ENCODE measurements around the gene IL12RB1.

The IL12RB1 gene

DNA sequence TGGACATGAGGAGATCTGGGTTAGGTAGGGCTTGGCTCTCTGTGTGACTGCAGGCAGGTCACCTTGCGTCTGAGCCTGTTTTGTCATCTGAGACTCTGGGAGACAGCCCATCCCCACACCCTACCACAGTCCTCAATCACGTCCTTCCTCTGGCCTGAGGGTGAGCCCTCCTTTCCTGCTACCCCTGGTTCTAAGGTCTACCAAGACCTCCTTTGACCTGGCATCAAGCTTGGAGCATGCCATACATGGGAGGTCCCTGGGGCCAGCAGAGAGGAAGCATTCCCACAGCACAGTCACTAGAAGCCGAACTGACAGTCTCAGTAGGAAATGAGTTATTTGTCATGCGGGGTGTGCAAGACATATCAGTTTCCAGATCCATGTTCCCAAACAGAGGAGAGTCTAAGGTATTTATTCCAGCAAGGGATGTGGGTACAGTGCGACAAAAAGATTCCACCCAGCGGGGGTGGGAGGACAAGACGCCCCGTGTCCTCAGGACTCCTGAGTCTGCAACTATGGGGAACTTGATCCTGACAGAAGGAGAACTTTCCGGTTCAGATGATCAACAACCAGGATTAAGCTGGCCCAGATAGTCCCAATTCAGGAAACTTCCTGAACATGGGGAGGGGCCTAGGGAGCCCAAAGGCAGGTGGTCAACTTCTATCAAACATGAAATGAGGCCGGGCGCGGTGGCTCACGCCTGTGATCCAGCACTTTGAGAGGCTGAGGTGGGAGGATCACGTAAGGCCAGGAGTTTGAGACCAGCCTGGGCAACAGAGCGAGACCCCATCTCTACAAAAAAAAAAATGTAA lies 69.3 kb downstream of the IL12RB1 start:
- TF ChIP-seq, protein P1, sequence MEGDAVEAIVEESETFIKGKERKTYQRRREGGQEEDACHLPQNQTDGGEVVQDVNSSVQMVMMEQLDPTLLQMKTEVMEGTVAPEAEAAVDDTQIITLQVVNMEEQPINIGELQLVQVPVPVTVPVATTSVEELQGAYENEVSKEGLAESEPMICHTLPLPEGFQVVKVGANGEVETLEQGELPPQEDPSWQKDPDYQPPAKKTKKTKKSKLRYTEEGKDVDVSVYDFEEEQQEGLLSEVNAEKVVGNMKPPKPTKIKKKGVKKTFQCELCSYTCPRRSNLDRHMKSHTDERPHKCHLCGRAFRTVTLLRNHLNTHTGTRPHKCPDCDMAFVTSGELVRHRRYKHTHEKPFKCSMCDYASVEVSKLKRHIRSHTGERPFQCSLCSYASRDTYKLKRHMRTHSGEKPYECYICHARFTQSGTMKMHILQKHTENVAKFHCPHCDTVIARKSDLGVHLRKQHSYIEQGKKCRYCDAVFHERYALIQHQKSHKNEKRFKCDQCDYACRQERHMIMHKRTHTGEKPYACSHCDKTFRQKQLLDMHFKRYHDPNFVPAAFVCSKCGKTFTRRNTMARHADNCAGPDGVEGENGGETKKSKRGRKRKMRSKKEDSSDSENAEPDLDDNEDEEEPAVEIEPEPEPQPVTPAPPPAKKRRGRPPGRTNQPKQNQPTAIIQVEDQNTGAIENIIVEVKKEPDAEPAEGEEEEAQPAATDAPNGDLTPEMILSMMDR (IDR thresholded peaks at IDR 0.05; ENCODE audit: control extremely low read depth, extremely low read depth, low read depth, missing control alignments): no peak
- ChIA-PET POLR2A (no interaction called here), CTCF (interaction anchor here (1.1 to 13.4 kb wide), 3 partner anchors 9 to 41 kb away, joined by 3 to 135 read pairs (median 3); partner anchors contain the start of gene ARRDC2)
- peak; percentile 5 for DNase-seq (ENCODE audit: extremely low spot score)

DNA sequence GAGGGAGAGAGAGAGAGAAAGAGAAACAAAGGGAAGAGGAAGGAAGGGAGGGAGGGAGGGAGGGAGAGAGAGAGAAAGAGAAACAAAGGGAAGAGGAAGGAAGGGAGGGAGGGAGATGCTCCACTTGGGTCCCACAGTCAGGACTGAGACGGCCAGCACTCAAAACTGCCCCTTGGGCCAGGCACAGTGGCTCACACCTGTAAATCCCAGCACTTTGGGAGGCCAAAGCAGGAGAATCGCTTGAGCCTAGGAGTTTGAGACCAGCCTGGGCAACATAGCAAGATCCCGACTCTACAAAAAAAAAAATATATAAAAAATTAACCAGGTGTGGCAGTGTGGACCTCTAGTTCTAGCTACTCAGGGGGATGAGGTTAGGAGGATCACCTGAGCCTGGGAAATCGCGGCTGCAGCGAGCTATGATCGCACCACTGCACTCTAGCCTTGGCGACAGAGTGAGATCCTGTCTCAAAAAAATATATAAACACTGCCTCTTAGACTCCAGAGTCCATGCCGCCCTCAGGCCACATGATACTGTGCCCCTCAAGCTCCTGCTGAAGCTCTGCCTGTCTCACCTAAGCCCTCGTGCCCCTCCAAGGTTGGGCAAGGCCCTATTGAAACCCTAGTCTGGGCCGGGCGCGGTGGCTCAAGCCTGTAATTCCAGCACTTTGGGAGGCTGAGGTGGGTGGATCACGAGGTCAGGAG lies 70.4 kb downstream of the IL12RB1 start:
- DNase-seq (ENCODE audit: extremely low spot score): no peak
- ChIA-PET POLR2A (interaction anchor here (0.5 kb wide), 1 partner anchor 22 kb away, joined by 3 read pairs; no protein-coding TSS in a partner anchor), CTCF (interaction anchor here (1.1 to 13.4 kb wide), 3 partner anchors 13 to 84 kb away, joined by 3 to 135 read pairs (median 3); partner anchors contain the start of gene CCDC124)
- TF ChIP-seq, protein P1 (IDR thresholded peaks at IDR 0.05; ENCODE audit: control extremely low read depth, extremely low read depth, low read depth, missing control alignments): no peak

DNA sequence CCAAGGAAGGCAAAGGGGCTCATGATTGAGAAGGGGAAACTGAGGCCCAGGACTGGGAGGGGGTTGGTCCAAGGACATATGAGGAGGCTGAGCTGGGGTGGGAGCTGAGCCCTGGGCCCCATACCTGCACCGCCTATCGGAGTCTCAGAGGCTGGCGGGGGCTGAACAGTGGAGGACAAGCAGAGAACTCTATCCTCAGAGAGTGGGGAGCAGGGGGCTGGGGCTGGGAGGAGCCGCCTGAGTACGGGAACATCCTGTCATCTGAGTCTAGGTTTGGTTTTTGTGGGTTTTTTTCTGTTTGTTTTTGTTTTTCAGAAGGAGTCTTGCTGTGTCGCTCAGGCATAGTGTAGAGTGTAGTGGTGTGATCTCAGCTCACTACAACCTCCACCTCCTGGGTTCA lies 72.5 kb downstream of the IL12RB1 start:
- no peak for DNase-seq (ENCODE audit: extremely low spot score)
- TF ChIP-seq, protein P1 (IDR thresholded peaks at IDR 0.05; ENCODE audit: control extremely low read depth, extremely low read depth, low read depth, missing control alignments): no peak
- CTCF ChIA-PET: interaction anchor here (1.2 to 13.4 kb wide), 2 partner anchors 45 to 76 kb away, joined by 4 to 135 read pairs; no protein-coding TSS in a partner anchor
- POLR2A ChIA-PET: interaction anchor here (0.7 kb wide), 2 partner anchors 96 to 190 kb away, joined by 4 read pairs; partner anchors contain the start of gene RAB3A

DNA sequence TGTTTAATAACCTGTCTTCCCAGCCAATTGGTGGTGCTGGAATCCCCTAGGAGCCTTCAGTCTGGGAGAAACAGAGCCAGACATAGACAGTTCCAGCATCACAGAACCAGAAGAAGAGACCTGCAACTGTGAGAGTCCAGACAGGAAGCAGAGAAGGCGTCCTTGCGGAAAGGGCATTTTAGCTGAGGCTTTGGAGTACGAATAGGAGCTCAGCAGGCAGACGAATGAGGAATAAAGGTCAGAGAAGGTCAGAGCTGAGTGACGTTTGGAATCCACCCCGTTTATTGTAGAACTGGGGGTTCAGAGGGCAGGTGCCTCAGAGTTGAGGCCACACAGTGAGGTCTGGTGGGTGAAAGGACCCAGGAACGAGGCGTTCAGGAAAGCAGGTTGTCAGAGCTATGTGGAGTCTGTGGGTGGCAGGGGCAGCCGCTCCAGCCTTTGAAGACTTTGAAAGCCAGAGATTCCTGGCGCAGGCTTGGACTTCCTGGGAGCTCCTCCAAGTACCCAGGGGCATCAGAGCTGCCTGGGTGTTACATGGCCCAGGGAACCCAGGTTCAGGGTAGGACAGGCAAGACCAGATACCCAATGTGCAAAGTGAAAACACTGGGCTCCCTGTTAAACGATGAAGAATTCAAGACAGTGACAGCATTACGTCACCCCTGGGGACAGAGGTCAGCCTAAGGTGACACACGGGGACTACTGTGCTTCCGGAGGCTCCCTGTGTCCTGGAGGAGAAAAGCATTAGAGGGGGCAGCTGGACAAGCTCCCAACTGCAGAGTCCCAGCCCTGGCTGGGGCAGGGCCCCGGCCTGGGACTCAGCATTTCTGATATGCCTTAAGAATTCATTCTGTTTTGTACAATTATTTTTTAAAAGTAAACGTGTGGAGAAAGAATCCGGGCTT lies 73.3 kb downstream of the IL12RB1 start:
- DNase-seq (ENCODE audit: extremely low spot score): no peak
- POLR2A ChIA-PET: no interaction called here
- TF ChIP-seq, protein P1 (IDR thresholded peaks at IDR 0.05; ENCODE audit: control extremely low read depth, extremely low read depth, low read depth, missing control alignments): no peak
- CTCF ChIA-PET: interaction anchor here (1.2 to 13.4 kb wide), 3 partner anchors 45 to 150 kb away, joined by 4 to 135 read pairs (median 4); no protein-coding TSS in a partner anchor

DNA sequence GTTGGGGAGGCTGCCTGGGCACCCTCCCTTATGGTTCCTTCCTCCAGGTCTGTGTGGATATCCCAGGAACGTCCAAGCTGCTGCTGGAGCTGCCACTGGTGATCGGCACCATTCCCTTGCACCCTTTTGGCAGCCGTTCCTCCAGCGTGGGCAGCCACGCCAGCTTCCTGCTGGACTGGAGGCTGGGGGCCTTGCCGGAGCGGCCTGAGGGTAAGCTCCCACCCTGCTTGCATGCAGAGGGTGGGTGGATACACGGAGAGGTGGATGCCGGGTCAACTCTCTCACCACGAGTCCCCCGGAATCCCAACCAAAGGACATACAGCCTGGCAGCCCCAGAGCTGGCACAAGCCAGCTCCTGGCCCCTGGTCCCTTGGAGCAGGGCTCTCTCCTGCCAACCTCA lies 76.6 kb downstream of the IL12RB1 start:
- TF ChIP-seq, protein P1 (IDR thresholded peaks at IDR 0.05; ENCODE audit: control extremely low read depth, extremely low read depth, low read depth, missing control alignments): no peak
- CTCF ChIA-PET: interaction anchor here (0.9 to 13.4 kb wide), 3 partner anchors 49 to 72 kb away, joined by 3 to 135 read pairs (median 7); no protein-coding TSS in a partner anchor
- DNase-seq (ENCODE audit: extremely low spot score): no peak
- POLR2A ChIA-PET: no interaction called here
